ENCODE data around the gene C17orf107.
"Not testable (repeated sequence)": the region's sequence is repeated elsewhere in the genome, so short reads cannot be mapped to it uniquely, and the experiment has no call there.

Gene C17orf107

GRCh38 chr17:4863321-4863720 is 36.0 kb upstream of the C17orf107 start:
- Histone ChIP-seq H3K4me1 (ENCODE audit: insufficient read depth, low read length, severe bottlenecking) (no peaks in the 10 kb centered on the region), H3K27ac (ENCODE audit: low read depth, low read length, poor library complexity, severe bottlenecking) (no peak overlapping the region), H3K9me3 (ENCODE audit: low read length) (no peaks in the 10 kb centered on the region), H3F3A (ENCODE audit: insufficient read depth, low read length) (no peaks in the 10 kb centered on the region), H3K4me3 (ENCODE audit: low read depth, low read length, poor library complexity, severe bottlenecking) (no peak overlapping the region), H3K79me2 (ENCODE audit: insufficient read depth, low read length) (no peaks in the 10 kb centered on the region), H3K9me2 (ENCODE audit: low read depth, low read length) (no peaks in the 10 kb centered on the region), H3K4me2 (ENCODE audit: low read length) (no peak overlapping the region), H2AFZ (ENCODE audit: low read length) (no peak overlapping the region), H3K27me3 (ENCODE audit: insufficient read depth, low read length) (no peaks in the 10 kb centered on the region), H4K20me1 (ENCODE audit: insufficient read depth, low read length) (no peaks in the 10 kb centered on the region), H3K36me3 (ENCODE audit: insufficient read depth, low read length) (0 out of 2 replicates have a peak, but pooled peaks cover 3% of the 10 kb centered on the region), H3K9ac (ENCODE audit: low read length) (no peak overlapping the region)
- no peak for TF ChIP-seq CTCF (IDR thresholded peaks at IDR 0.05; ENCODE audit: low read length)
- TF ChIP-seq EZH2 (IDR thresholded peaks at IDR 0.05; ENCODE audit: borderline replicate concordance, low read length) = no peak

GRCh38 chr17:4867535-4867934 is 31.8 kb upstream of the C17orf107 start:
- H2AFZ ChIP-seq (ENCODE audit: low read length); H3K36me3 ChIP-seq (ENCODE audit: insufficient read depth, low read length); H3K9me2 ChIP-seq (ENCODE audit: low read depth, low read length); H3K4me3 ChIP-seq (ENCODE audit: low read depth, low read length, poor library complexity, severe bottlenecking); H4K20me1 ChIP-seq (ENCODE audit: insufficient read depth, low read length); H3K79me2 ChIP-seq (ENCODE audit: insufficient read depth, low read length); H3K9ac ChIP-seq (ENCODE audit: low read length); H3K4me2 ChIP-seq (ENCODE audit: low read length); H3K27me3 ChIP-seq (ENCODE audit: insufficient read depth, low read length); H3K27ac ChIP-seq (ENCODE audit: low read depth, low read length, poor library complexity, severe bottlenecking); H3K4me1 ChIP-seq (ENCODE audit: insufficient read depth, low read length, severe bottlenecking); H3F3A ChIP-seq (ENCODE audit: insufficient read depth, low read length); H3K9me3 ChIP-seq (ENCODE audit: low read length): not testable (repeated sequence)

GRCh38 chr17:4869058-4869998 is 30.0 kb upstream of the C17orf107 start:
- H3K27ac ChIP-seq (ENCODE audit: low read depth, low read length, poor library complexity, severe bottlenecking); H4K20me1 ChIP-seq (ENCODE audit: insufficient read depth, low read length); H2AFZ ChIP-seq (ENCODE audit: low read length); H3K4me3 ChIP-seq (ENCODE audit: low read depth, low read length, poor library complexity, severe bottlenecking); H3F3A ChIP-seq (ENCODE audit: insufficient read depth, low read length); H3K9ac ChIP-seq (ENCODE audit: low read length); H3K36me3 ChIP-seq (ENCODE audit: insufficient read depth, low read length); H3K4me1 ChIP-seq (ENCODE audit: insufficient read depth, low read length, severe bottlenecking); H3K27me3 ChIP-seq (ENCODE audit: insufficient read depth, low read length); H3K9me2 ChIP-seq (ENCODE audit: low read depth, low read length); H3K4me2 ChIP-seq (ENCODE audit: low read length); H3K79me2 ChIP-seq (ENCODE audit: insufficient read depth, low read length); H3K9me3 ChIP-seq (ENCODE audit: low read length): not testable (repeated sequence)

- H4K20me1 ChIP-seq (ENCODE audit: insufficient read depth, low read length) = no peaks in the 10 kb centered on the region
- H3K4me3 ChIP-seq (ENCODE audit: low read depth, low read length, poor library complexity, severe bottlenecking) = no peak overlapping the region
- no peaks in the 10 kb centered on the region for H3K9me2 ChIP-seq (ENCODE audit: low read depth, low read length)
- no peaks in the 10 kb centered on the region for H3K79me2 ChIP-seq (ENCODE audit: insufficient read depth, low read length)
- H3F3A ChIP-seq (ENCODE audit: insufficient read depth, low read length) = no peaks in the 10 kb centered on the region
- H3K27ac ChIP-seq (ENCODE audit: low read depth, low read length, poor library complexity, severe bottlenecking) = no peak overlapping the region
- no peaks in the 10 kb centered on the region for H3K4me1 ChIP-seq (ENCODE audit: insufficient read depth, low read length, severe bottlenecking)
- no peak overlapping the region for H3K9ac ChIP-seq (ENCODE audit: low read length)
- H3K27me3 ChIP-seq (ENCODE audit: insufficient read depth, low read length) = no peaks in the 10 kb centered on the region
- no peak overlapping the region for H3K4me2 ChIP-seq (ENCODE audit: low read length)
- no peaks in the 10 kb centered on the region; the same call in 1 of the 2 replicates for H3K36me3 ChIP-seq (ENCODE audit: insufficient read depth, low read length)
- TF ChIP-seq CTCF (IDR thresholded peaks at IDR 0.05; ENCODE audit: low read length) = no peak
- TF ChIP-seq EZH2 (IDR thresholded peaks at IDR 0.05; ENCODE audit: borderline replicate concordance, low read length) = no peak
- H3K9me3 ChIP-seq (ENCODE audit: low read length) = no peaks in the 10 kb centered on the region
- H2AFZ ChIP-seq (ENCODE audit: low read length) = no peak overlapping the region
Measured at GRCh38 chr17:4870855-4871254, 28.5 kb upstream of the C17orf107 start.
